Duodenal mucosa (tissue), 2 donors: ENCODE measurements around the gene ERP27.

ENCODE experiments used
- H3K27ac ChIP-seq: one replicate; pipeline ENCODE4 v1.7.0; 2013; ENCODE audit warnings: low read depth, low read length
- H3K27me3 ChIP-seq, 2 donors: one replicate each; pipeline ENCODE4 v1.7.0; 2013; ENCODE audit warnings: low read length in 2 of 2, control low read depth in 1 of 2; ENCODE audit not compliant: insufficient read depth in 2 of 2, control insufficient read depth in 1 of 2
- H3K36me3 ChIP-seq, 2 donors: one replicate each; pipeline ENCODE4 v1.7.0; 2013; ENCODE audit warnings: low read length in 2 of 2, control low read depth in 1 of 2; ENCODE audit not compliant: insufficient read depth in 2 of 2, control insufficient read depth in 1 of 2
- H3K4me1 ChIP-seq, 2 donors: one replicate each; pipeline ENCODE4 v1.7.0; 2013; ENCODE audit warnings: low read length in 2 of 2, control low read depth in 1 of 2; ENCODE audit not compliant: insufficient read depth in 2 of 2, control insufficient read depth in 1 of 2
- H3K4me3 ChIP-seq, 2 donors: one replicate each; pipeline ENCODE4 v1.7.0; 2013; ENCODE audit warnings: low read length in 2 of 2, low read depth in 1 of 2
- H3K9ac ChIP-seq, 2 donors: one replicate each; pipeline ENCODE4 v1.7.0; 2013; ENCODE audit warnings: low read length in 2 of 2, low read depth in 1 of 2
- H3K9me3 ChIP-seq, 2 donors: one replicate each; pipeline ENCODE4 v1.7.0; 2013; ENCODE audit warnings: low read length in 2 of 2, control low read depth in 1 of 2; ENCODE audit not compliant: control insufficient read depth in 1 of 2

ERP27 gene

GRCh38 chr12:14953752-14954151, 15.4 kb upstream of the ERP27 start:
- Histone ChIP-seq H3K27ac (no peak overlapping the region), H3K4me1 (peaks cover 48% of the 10 kb centered on the region in 2 donors), H3K4me3 (no peak overlapping the region), H3K9ac (no peak overlapping the region), H3K27me3 (no peaks in the 10 kb centered on the region), H3K9me3 (no peaks in the 10 kb centered on the region), H3K36me3 (no peaks in the 10 kb centered on the region)

GRCh38 chr12:14952299-14952921, 14.1 kb upstream of the ERP27 start:
- Histone ChIP-seq H3K4me3 (peak overlapping the region in 1 of 2 donors; percentile 26), H3K4me1 (peaks cover 50 to 52% of the 10 kb centered on the region in 2 donors), H3K27me3 (no peaks in the 10 kb centered on the region), H3K9ac (peak overlapping the region; percentile 4 to 36), H3K27ac (peak overlapping the region; percentile 73), H3K36me3 (no peaks in the 10 kb centered on the region), H3K9me3 (no peaks in the 10 kb centered on the region)

- Histone ChIP-seq H3K27ac (peak overlapping the region; percentile 32), H3K36me3 (no peaks in the 10 kb centered on the region), H3K27me3 (no peaks in the 10 kb centered on the region), H3K9me3 (no peaks in the 10 kb centered on the region), H3K9ac (peak overlapping the region in 1 of 2 donors; percentile 10), H3K4me1 (peaks cover 44 to 52% of the 10 kb centered on the region in 2 donors), H3K4me3 (no peak overlapping the region)
Measured at GRCh38 chr12:14951851-14952250, 13.5 kb upstream of the ERP27 start.

- Histone ChIP-seq H3K27ac (no peak overlapping the region), H3K27me3 (no peaks in the 10 kb centered on the region), H3K4me1 (peaks cover 40 to 52% of the 10 kb centered on the region in 2 donors), H3K4me3 (no peak overlapping the region), H3K9ac (peak overlapping the region in 1 of 2 donors; percentile 10), H3K9me3 (no peaks in the 10 kb centered on the region), H3K36me3 (no peaks in the 10 kb centered on the region)
Measured at GRCh38 chr12:14950982-14951746, 12.8 kb upstream of the ERP27 start.

GRCh38 chr12:14950421-14950820, 12.1 kb upstream of the ERP27 start:
- peaks cover 40 to 52% of the 10 kb centered on the region in 2 donors for H3K4me1 ChIP-seq
- H3K27ac ChIP-seq = no peak overlapping the region
- peaks cover 0 to 6% of the 10 kb centered on the region in 2 donors for H3K36me3 ChIP-seq
- no peaks in the 10 kb centered on the region for H3K27me3 ChIP-seq
- H3K9me3 ChIP-seq = no peaks in the 10 kb centered on the region
- no peak overlapping the region for H3K4me3 ChIP-seq
- H3K9ac ChIP-seq = no peak overlapping the region

- Histone ChIP-seq H3K9ac (no peak overlapping the region), H3K36me3 (peaks cover 0 to 11% of the 10 kb centered on the region in 2 donors), H3K27ac (peak overlapping the region; percentile 55), H3K4me3 (no peak overlapping the region), H3K9me3 (no peaks in the 10 kb centered on the region), H3K27me3 (no peaks in the 10 kb centered on the region), H3K4me1 (peaks cover 40 to 49% of the 10 kb centered on the region in 2 donors)
Measured at GRCh38 chr12:14949631-14950030, 11.3 kb upstream of the ERP27 start.

DNA sequence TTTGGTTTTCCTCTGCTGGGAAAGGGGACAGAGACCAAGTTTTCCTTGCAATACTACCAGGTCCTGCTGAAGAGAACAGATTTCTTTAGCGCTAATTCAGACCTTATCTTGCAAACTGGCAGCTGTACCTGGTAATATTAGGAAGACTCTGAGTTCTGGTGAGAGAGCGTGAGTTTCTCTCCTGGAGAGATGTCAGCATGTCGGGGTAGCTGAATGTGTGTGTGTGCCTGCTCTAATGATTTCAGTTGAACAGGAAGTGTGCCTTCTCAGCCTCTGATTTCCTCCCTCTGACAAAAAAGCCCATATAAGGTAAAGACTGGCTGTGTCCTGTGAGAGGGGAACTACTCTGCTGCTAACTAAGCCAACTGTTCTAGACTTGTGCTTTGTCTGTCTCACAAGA, 10.3 kb upstream of the ERP27 start:
- Histone ChIP-seq H3K27me3 (no peaks in the 10 kb centered on the region), H3K4me1 (peaks cover 40% of the 10 kb centered on the region in 2 donors), H3K27ac (peak overlapping the region; percentile 55), H3K4me3 (no peak overlapping the region), H3K36me3 (peaks cover 0 to 14% of the 10 kb centered on the region in 2 donors), H3K9me3 (no peaks in the 10 kb centered on the region), H3K9ac (no peak overlapping the region)

- Histone ChIP-seq H3K9me3 (no peaks in the 10 kb centered on the region), H3K9ac (no peak overlapping the region), H3K4me1 (peaks cover 26% of the 10 kb centered on the region in 2 donors), H3K27me3 (no peaks in the 10 kb centered on the region), H3K27ac (no peak overlapping the region), H3K36me3 (peaks cover 0 to 23% of the 10 kb centered on the region in 2 donors), H3K4me3 (no peak overlapping the region)
Measured at GRCh38 chr12:14946861-14947260, 8.5 kb upstream of the ERP27 start.

GRCh38 chr12:14946162-14946561, 7.8 kb upstream of the ERP27 start:
- H3K27ac ChIP-seq = no peak overlapping the region
- peaks cover 19 to 20% of the 10 kb centered on the region in 2 donors for H3K4me1 ChIP-seq
- no peaks in the 10 kb centered on the region for H3K27me3 ChIP-seq
- H3K4me3 ChIP-seq = no peak overlapping the region
- H3K9me3 ChIP-seq = no peaks in the 10 kb centered on the region
- H3K9ac ChIP-seq = no peak overlapping the region
- peaks cover 0 to 28% of the 10 kb centered on the region in 2 donors for H3K36me3 ChIP-seq

- Histone ChIP-seq H3K4me1 (peaks cover 0 to 5% of the 10 kb centered on the region in 2 donors), H3K9me3 (no peaks in the 10 kb centered on the region), H3K9ac (no peak overlapping the region), H3K27me3 (no peaks in the 10 kb centered on the region), H3K27ac (no peak overlapping the region), H3K4me3 (no peak overlapping the region), H3K36me3 (peaks cover 0 to 28% of the 10 kb centered on the region in 2 donors)
Measured at GRCh38 chr12:14942196-14942931, 4.0 kb upstream of the ERP27 start.
